H9 (cell line): ENCODE results near the gene TMTC2. TPM values are rescaled to one million over a fixed set of nuclear protein-coding genes. Genes with fewer than 3 reads are reported as not detected.

Experiments used
- DNase-seq: peaks from one replicate; pipeline ENCODE4 v3.0.0-alpha.2; 2017
- H2AFZ ChIP-seq: one replicate; pipeline ENCODE4 v1.6.1; 2013; ENCODE audit warnings: mild to moderate bottlenecking, low read length, control low read depth, moderate library complexity
- H2AK5ac ChIP-seq: 2 replicates; pipeline ENCODE4 v1.6.1; 2013; ENCODE audit warnings: low read length, control low read depth, mixed read lengths; ENCODE audit not compliant: insufficient read length
- H2BK120ac ChIP-seq: one replicate; pipeline ENCODE4 v1.6.1; 2013; ENCODE audit warnings: low read depth, mild to moderate bottlenecking, low read length, control low read depth, inconsistent platforms; ENCODE audit not compliant: poor library complexity, severe bottlenecking
- H2BK12ac ChIP-seq: 2 replicates; pipeline ENCODE4 v1.6.1; 2013; ENCODE audit warnings: low read length, control low read depth, mixed read lengths, low read depth; ENCODE audit not compliant: insufficient read length
- H2BK15ac ChIP-seq: 2 replicates; pipeline ENCODE4 v1.6.1; 2013; ENCODE audit warnings: low read depth, low read length, control low read depth
- H2BK20ac ChIP-seq: one replicate; pipeline ENCODE4 v1.6.1; 2013; ENCODE audit warnings: low read depth, mild to moderate bottlenecking, low read length, control low read depth, inconsistent platforms; ENCODE audit not compliant: poor library complexity, severe bottlenecking
- H2BK5ac ChIP-seq: 2 replicates; pipeline ENCODE4 v1.6.1; 2013; ENCODE audit warnings: low read length, control low read depth, mixed read lengths; ENCODE audit not compliant: insufficient read length
- H3K14ac ChIP-seq: 2 replicates; pipeline ENCODE4 v1.6.1; 2013; ENCODE audit warnings: low read length, control low read depth; ENCODE audit not compliant: insufficient read depth
- H3K18ac ChIP-seq: 2 replicates; pipeline ENCODE4 v1.6.1; 2013; ENCODE audit warnings: low read depth, mild to moderate bottlenecking, mixed read lengths, low read length, control low read depth; ENCODE audit not compliant: insufficient read length
- H3K23ac ChIP-seq: 2 replicates; pipeline ENCODE4 v1.6.1; 2013; ENCODE audit warnings: low read length, control low read depth, mixed read lengths, low read depth; ENCODE audit not compliant: insufficient read length
- H3K23me2 ChIP-seq: 2 replicates; pipeline ENCODE4 v1.6.1; 2013; ENCODE audit warnings: low read depth, mild to moderate bottlenecking, mixed read lengths, low read length, control low read depth; ENCODE audit not compliant: insufficient read length, poor library complexity, severe bottlenecking
- H3K27ac ChIP-seq: 2 replicates; pipeline ENCODE4 v1.5.1; 2013; ENCODE audit warnings: low read length, control low read depth, mixed read lengths, low read depth; ENCODE audit not compliant: insufficient read length
- H3K27me3 ChIP-seq: 2 replicates; pipeline ENCODE4 v1.6.1; 2013; ENCODE audit warnings: low read length, control low read depth, inconsistent platforms; ENCODE audit not compliant: insufficient read depth
- H3K4ac ChIP-seq: 2 replicates; pipeline ENCODE4 v1.6.1; 2013; ENCODE audit warnings: low read depth, mild to moderate bottlenecking, control low read depth, inconsistent platforms, low read length, moderate library complexity
- H3K4me1 ChIP-seq: 2 replicates; pipeline ENCODE4 v1.6.1; 2013; ENCODE audit warnings: low read length, control low read depth, inconsistent platforms; ENCODE audit not compliant: insufficient read depth
- H3K4me2 ChIP-seq: 2 replicates; pipeline ENCODE4 v1.6.1; 2013; ENCODE audit warnings: low read length, control low read depth, mixed read lengths; ENCODE audit not compliant: insufficient read length, insufficient read depth
- H3K56ac ChIP-seq: 2 replicates; pipeline ENCODE4 v1.6.1; 2013; ENCODE audit warnings: low read depth, mild to moderate bottlenecking, mixed read lengths, low read length, control low read depth; ENCODE audit not compliant: insufficient read length
- H3K79me1 ChIP-seq: 2 replicates; pipeline ENCODE4 v1.6.1; 2013; ENCODE audit warnings: low read depth, mild to moderate bottlenecking, moderate library complexity, low read length, control low read depth, inconsistent platforms; ENCODE audit not compliant: insufficient read depth, poor library complexity, severe bottlenecking
- H3K79me2 ChIP-seq: 2 replicates; pipeline ENCODE4 v1.6.1; 2013; ENCODE audit warnings: low read length, control low read depth, inconsistent platforms; ENCODE audit not compliant: insufficient read depth
- H3K9ac ChIP-seq: 2 replicates; pipeline ENCODE4 v1.6.1; 2013; ENCODE audit warnings: low read length, control low read depth, mixed read lengths; ENCODE audit not compliant: insufficient read length; ENCODE audit errors: extremely low read depth
- H3K9me3 ChIP-seq: one replicate; pipeline ENCODE4 v1.6.1; 2013; ENCODE audit warnings: low read depth, low read length, inconsistent platforms; ENCODE audit not compliant: control insufficient read depth
- H3T11ph ChIP-seq: one replicate; pipeline ENCODE4 v1.6.1; 2013; ENCODE audit warnings: mild to moderate bottlenecking, low read length, control low read depth, inconsistent platforms
- H4K20me1 ChIP-seq: one replicate; pipeline ENCODE4 v1.6.1; 2013; ENCODE audit not compliant: control insufficient read depth, insufficient read length, insufficient read depth
- H4K5ac ChIP-seq: 2 replicates; pipeline ENCODE4 v1.6.1; 2013; ENCODE audit warnings: low read depth, mild to moderate bottlenecking, mixed read lengths, low read length, control low read depth; ENCODE audit not compliant: insufficient read length
- H4K8ac ChIP-seq: replicated peaks from 2 replicates; pipeline ENCODE4 v1.6.1; 2013; ENCODE audit warnings: low read length, control low read depth, mixed read lengths, low read depth; ENCODE audit not compliant: insufficient read length
- H4K91ac ChIP-seq: 2 replicates; pipeline ENCODE4 v1.6.1; 2013; ENCODE audit warnings: low read depth, mild to moderate bottlenecking, moderate library complexity, mixed read lengths, low read length, control low read depth; ENCODE audit not compliant: insufficient read length
- H3K27ac Mint-ChIP-seq, 3 experiments: 2 replicates in 2 of 3; 3 replicates in 1 of 3; pipeline ENCODE4 v1.8.0; 2020 to 2021; ENCODE audit warnings: mixed read lengths in 3 of 3, mild to moderate bottlenecking in 1 of 3, moderate library complexity in 1 of 3
- H3K27me3 Mint-ChIP-seq: 2 replicates; pipeline ENCODE4 v1.8.0; 2021; ENCODE audit warnings: low read depth, mild to moderate bottlenecking, moderate library complexity, mixed read lengths
- H3K36me3 Mint-ChIP-seq, 3 experiments: 2 replicates in 2 of 3; 3 replicates in 1 of 3; pipeline ENCODE4 v1.8.0; 2020 to 2021; ENCODE audit warnings: low read depth in 3 of 3, mixed read lengths in 3 of 3; ENCODE audit not compliant: insufficient read depth in 1 of 3
- H3K4me1 Mint-ChIP-seq, 2 experiments: 2 replicates each; pipeline ENCODE4 v1.8.0; 2020; ENCODE audit warnings: mixed read lengths in 2 of 2
- H3K4me3 Mint-ChIP-seq, 2 experiments: 2 replicates in 1 of 2; 3 replicates in 1 of 2; pipeline ENCODE4 v1.8.0; 2020 to 2021; ENCODE audit warnings: mild to moderate bottlenecking in 2 of 2, mixed read lengths in 2 of 2, moderate library complexity in 1 of 2
- H3K9me3 Mint-ChIP-seq, 2 experiments: 2 replicates in 1 of 2; 3 replicates in 1 of 2; pipeline ENCODE4 v1.8.0; 2020; ENCODE audit warnings: mild to moderate bottlenecking in 2 of 2, mixed read lengths in 2 of 2, moderate library complexity in 1 of 2
- WGBS: extraction: QIAGEN DNeasy Blood & Tissue Kit; methylation state at CpG from one replicate; pipeline ENCODE4 v1.1.7; 2013; ENCODE audit warnings: missing lambda C conversion rate, low lambda C conversion rate, mixed read lengths; ENCODE audit not compliant: insufficient read length; ENCODE audit errors: extremely low coverage; 5-methylcytosine and 5-hydroxymethylcytosine counted together
- total RNA-seq: library from RNA; stranded (reverse); gene quantifications from 2 replicates; pipeline ENCODE4 v1.2.1, GENCODE V29; 2021
- TF ChIP-seq, protein P1 (sequence below): fragments of 200-600 bp; sonication (generic); conservative IDR thresholded peaks from 3 replicates; pipeline ENCODE4 v1.8.0; 2021; ENCODE audit warnings: antibody characterized with exemption, mild to moderate bottlenecking

The TMTC2 gene
- total RNA-seq, 1 experiment from 2014 or later: 3.1 TPM

DNA sequence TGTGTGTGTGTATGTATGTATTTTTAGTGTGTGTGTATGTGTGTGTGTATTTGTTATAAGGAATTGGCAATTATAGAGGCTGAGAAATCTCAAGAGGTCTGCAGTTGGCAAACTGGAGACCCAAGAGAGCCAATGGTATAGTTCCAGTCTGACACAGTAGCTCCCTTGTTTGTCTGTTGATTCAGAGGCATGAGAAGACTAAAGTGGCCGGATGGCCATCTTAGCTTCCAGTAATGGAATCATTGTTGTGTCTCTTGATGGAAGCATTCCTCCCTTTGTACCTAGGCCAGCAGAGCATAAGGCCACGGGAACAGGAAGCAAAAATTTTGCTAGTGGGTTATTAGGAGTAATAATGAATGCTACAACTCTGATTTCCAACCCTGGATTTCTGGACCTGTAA is 460.6 kb downstream of the TMTC2 start:
- no peak overlapping the region for H2BK5ac ChIP-seq
- H3K4me1 ChIP-seq: no peaks in the 10 kb centered on the region
- no peak overlapping the region for H4K5ac ChIP-seq
- WGBS: no CpG with 5 or more reads among the region's 2 CpGs
- no peak overlapping the region for H3T11ph ChIP-seq
- H2AK5ac ChIP-seq: no peak overlapping the region
- H3K23me2 ChIP-seq: no peaks in the 10 kb centered on the region
- H4K91ac ChIP-seq: no peak overlapping the region
- Mint-ChIP-seq H3K9me3 (peaks cover 0 to 2% of the 10 kb centered on the region in 2 experiments; a peak in 1 of 5 replicates), H3K4me3 (no peak overlapping the region), H3K27me3 (no peaks in the 10 kb centered on the region), H3K4me1 (peaks cover 11% of the 10 kb centered on the region in 2 experiments), H3K27ac (no peak overlapping the region), H3K36me3 (0 out of 7 replicates have a peak, but pooled peaks cover 0 to under 1% (median 0%) of the 10 kb centered on the region in 3 experiments)
- H3K23ac ChIP-seq: no peak overlapping the region
- H3K4me2 ChIP-seq: no peak overlapping the region
- no peak overlapping the region for H4K8ac ChIP-seq
- no peaks in the 10 kb centered on the region for H4K20me1 ChIP-seq
- TF ChIP-seq, protein P1, sequence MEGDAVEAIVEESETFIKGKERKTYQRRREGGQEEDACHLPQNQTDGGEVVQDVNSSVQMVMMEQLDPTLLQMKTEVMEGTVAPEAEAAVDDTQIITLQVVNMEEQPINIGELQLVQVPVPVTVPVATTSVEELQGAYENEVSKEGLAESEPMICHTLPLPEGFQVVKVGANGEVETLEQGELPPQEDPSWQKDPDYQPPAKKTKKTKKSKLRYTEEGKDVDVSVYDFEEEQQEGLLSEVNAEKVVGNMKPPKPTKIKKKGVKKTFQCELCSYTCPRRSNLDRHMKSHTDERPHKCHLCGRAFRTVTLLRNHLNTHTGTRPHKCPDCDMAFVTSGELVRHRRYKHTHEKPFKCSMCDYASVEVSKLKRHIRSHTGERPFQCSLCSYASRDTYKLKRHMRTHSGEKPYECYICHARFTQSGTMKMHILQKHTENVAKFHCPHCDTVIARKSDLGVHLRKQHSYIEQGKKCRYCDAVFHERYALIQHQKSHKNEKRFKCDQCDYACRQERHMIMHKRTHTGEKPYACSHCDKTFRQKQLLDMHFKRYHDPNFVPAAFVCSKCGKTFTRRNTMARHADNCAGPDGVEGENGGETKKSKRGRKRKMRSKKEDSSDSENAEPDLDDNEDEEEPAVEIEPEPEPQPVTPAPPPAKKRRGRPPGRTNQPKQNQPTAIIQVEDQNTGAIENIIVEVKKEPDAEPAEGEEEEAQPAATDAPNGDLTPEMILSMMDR: no peak
- no peaks in the 10 kb centered on the region for H3K27me3 ChIP-seq
- H2BK12ac ChIP-seq: no peak overlapping the region
- no peak for DNase-seq
- no peak overlapping the region for H3K56ac ChIP-seq
- no peaks in the 10 kb centered on the region for H3K9me3 ChIP-seq
- no peak overlapping the region for H3K9ac ChIP-seq
- H3K14ac ChIP-seq: no peak overlapping the region
- H2BK15ac ChIP-seq: no peak overlapping the region
- no peak overlapping the region for H3K27ac ChIP-seq
- no peak overlapping the region for H2BK20ac ChIP-seq
- no peak overlapping the region for H3K18ac ChIP-seq
- H3K4ac ChIP-seq: no peak overlapping the region
- H3K79me2 ChIP-seq: no peaks in the 10 kb centered on the region
- H3K79me1 ChIP-seq: no peaks in the 10 kb centered on the region
- no peak overlapping the region for H2AFZ ChIP-seq
- no peak overlapping the region for H2BK120ac ChIP-seq
